ENCODE data around the gene GAREM2.

The GAREM2 gene

DNA sequence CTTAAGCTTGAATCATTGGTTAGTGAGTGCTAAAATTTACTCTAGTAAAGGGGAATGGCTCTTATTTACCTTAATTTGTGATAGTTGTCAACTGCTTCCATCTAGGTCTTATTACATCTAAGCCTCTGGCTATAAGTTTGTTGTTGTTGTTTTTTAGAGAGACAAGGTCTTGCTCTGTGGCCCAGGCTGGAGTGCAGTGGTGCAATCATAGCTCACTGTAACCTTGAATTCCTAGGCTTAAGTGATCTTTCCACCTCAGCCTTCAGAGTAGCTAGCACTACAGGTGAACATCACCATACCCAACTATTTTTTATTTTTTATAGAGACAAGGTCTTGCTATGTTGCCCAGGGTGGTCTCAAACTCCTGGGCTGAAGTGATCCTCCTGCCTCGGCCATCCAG is 65.0 kb downstream of the GAREM2 start:
- DNase-seq (ENCODE audit: low read depth in 2 of 2) = no peak

DNA sequence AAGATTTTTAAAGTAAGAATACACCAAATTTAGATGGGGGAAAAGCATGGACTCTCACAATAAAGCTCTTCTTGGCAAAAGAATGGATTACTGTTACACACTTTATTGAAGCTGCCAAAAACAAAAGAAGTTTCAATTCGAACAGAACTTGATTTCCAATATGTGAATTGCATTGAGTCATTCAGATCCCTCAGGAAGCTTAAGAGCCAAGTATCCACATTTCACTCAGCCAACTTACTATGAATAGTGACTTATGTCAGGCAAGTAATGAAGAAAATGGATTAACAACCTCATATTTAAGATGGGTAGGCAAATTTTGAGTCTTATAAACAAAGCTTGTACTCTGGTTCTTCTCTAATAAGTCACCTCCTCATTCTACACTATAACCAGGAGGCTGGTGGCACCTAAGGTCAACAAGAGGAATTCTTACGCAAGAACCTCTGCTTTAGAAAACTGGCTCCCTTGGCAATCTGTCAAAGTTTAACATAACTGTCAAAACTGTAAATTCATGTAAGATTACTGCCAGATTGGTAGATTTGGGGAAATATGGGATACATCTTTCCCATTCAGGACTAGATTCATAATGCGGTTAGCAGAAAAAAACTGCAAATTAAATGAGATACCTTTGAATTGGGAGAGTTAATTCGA is 65.5 kb downstream of the GAREM2 start:
- DNase-seq (ENCODE audit: low read depth in 2 of 2) = no peak

All from activated CD8-positive, alpha-beta memory T cell treated with anti-CD3 and anti-CD28 coated beads for 4 hours (primary cell).